ENCODE results near the gene CTU2. TPM values are rescaled to one million over a fixed set of nuclear protein-coding genes. Genes with fewer than 3 reads are reported as not detected.
"Not testable (repeated sequence)": the region's sequence is repeated elsewhere in the genome, so short reads cannot be mapped to it uniquely, and the experiment has no call there.

The CTU2 gene
- total RNA-seq, 1 donor from 2014 or later: 20.6 TPM

DNA sequence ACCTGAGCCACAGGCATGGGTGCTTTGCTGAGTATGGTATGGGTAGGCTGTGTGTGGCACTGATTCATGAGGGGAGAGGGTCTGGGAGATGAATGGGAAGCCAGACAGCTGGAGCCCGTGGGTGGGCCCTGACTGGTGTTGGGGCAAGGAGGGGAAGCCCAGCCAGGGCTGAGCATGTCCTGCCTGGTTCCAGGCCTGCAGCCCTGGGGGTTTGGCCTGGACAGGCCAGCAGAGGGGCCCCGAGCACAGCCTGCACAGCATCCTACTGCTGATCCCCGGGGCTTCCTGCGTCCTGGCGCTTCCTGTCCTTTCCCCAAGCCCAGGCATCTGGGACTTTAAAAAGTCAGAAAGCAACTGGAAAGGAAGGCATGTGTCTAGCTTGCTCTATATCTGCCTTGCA lies 38.8 kb upstream of the CTU2 start:
- no peaks in the 10 kb centered on the region for H3K9me3 Mint-ChIP-seq (ENCODE audit: unreplicated experiment)
- H3K4me1 Mint-ChIP-seq (ENCODE audit: unreplicated experiment): peaks cover 5% of the 10 kb centered on the region
- no peaks in the 10 kb centered on the region for H3K36me3 Mint-ChIP-seq (ENCODE audit: unreplicated experiment)
- H3K27ac Mint-ChIP-seq (ENCODE audit: unreplicated experiment): no peak overlapping the region
- no peak overlapping the region for H3K4me3 Mint-ChIP-seq (ENCODE audit: unreplicated experiment)
- TF ChIP-seq CTCF (IDR thresholded peaks at IDR 0.05): peak; percentile 11
- DNase-seq (ENCODE audit: extremely low spot score, unreplicated experiment): no peak
- H3K27me3 Mint-ChIP-seq (ENCODE audit: unreplicated experiment): no peaks in the 10 kb centered on the region

- H3K36me3 Mint-ChIP-seq (ENCODE audit: unreplicated experiment); H3K9me3 Mint-ChIP-seq (ENCODE audit: unreplicated experiment); H3K27ac Mint-ChIP-seq (ENCODE audit: unreplicated experiment); DNase-seq (ENCODE audit: extremely low spot score, unreplicated experiment); H3K27me3 Mint-ChIP-seq (ENCODE audit: unreplicated experiment); H3K4me1 Mint-ChIP-seq (ENCODE audit: unreplicated experiment); H3K4me3 Mint-ChIP-seq (ENCODE audit: unreplicated experiment): not testable (repeated sequence)
Measured at GRCh38 chr16:88669493-88669892, 36.8 kb upstream of the CTU2 start.

GRCh38 chr16:88669980-88670379 lies 36.3 kb upstream of the CTU2 start:
- DNase-seq (ENCODE audit: extremely low spot score, unreplicated experiment): no peak
- Mint-ChIP-seq H3K4me1 (ENCODE audit: unreplicated experiment) (peaks cover 1% of the 10 kb centered on the region), H3K27ac (ENCODE audit: unreplicated experiment) (no peak overlapping the region), H3K4me3 (ENCODE audit: unreplicated experiment) (no peak overlapping the region), H3K36me3 (ENCODE audit: unreplicated experiment) (no peaks in the 10 kb centered on the region), H3K27me3 (ENCODE audit: unreplicated experiment) (no peaks in the 10 kb centered on the region), H3K9me3 (ENCODE audit: unreplicated experiment) (no peaks in the 10 kb centered on the region)
- TF ChIP-seq CTCF (IDR thresholded peaks at IDR 0.05): no peak

DNA sequence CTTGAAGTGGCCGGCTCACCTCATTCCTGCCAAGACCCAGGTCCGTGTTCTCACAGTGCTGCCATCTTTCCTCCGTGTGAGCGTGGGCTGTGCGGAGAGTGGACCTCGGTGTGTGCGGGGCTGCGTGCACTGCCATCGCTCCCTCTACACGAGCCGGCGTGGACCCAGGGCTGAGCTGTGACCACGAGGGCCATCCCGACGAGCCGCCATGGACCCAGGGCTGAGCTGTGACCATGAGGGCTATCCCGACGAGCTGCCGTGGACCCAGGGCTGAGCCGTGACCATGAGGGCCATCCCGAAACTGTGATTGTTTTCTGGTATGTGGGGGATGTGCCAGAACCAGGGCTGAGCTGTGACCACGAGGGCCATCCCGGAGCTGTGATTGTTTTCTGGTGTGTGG lies 34.5 kb upstream of the CTU2 start:
- Mint-ChIP-seq H3K4me1 (ENCODE audit: unreplicated experiment) (peaks cover 1% of the 10 kb centered on the region), H3K27me3 (ENCODE audit: unreplicated experiment) (no peaks in the 10 kb centered on the region), H3K4me3 (ENCODE audit: unreplicated experiment) (no peak overlapping the region), H3K36me3 (ENCODE audit: unreplicated experiment) (no peaks in the 10 kb centered on the region), H3K27ac (ENCODE audit: unreplicated experiment) (no peak overlapping the region), H3K9me3 (ENCODE audit: unreplicated experiment) (no peaks in the 10 kb centered on the region)
- DNase-seq (ENCODE audit: extremely low spot score, unreplicated experiment): no peak
- no peak for TF ChIP-seq CTCF (IDR thresholded peaks at IDR 0.05)

GRCh38 chr16:88672776-88673175 lies 33.5 kb upstream of the CTU2 start:
- H3K27me3 Mint-ChIP-seq (ENCODE audit: unreplicated experiment): no peaks in the 10 kb centered on the region
- H3K9me3 Mint-ChIP-seq (ENCODE audit: unreplicated experiment): no peaks in the 10 kb centered on the region
- peaks cover 1% of the 10 kb centered on the region for H3K4me1 Mint-ChIP-seq (ENCODE audit: unreplicated experiment)
- DNase-seq (ENCODE audit: extremely low spot score, unreplicated experiment): no peak
- no peak overlapping the region for H3K27ac Mint-ChIP-seq (ENCODE audit: unreplicated experiment)
- TF ChIP-seq CTCF (IDR thresholded peaks at IDR 0.05): peak; percentile 20
- H3K36me3 Mint-ChIP-seq (ENCODE audit: unreplicated experiment): no peaks in the 10 kb centered on the region
- no peak overlapping the region for H3K4me3 Mint-ChIP-seq (ENCODE audit: unreplicated experiment)

- Mint-ChIP-seq H3K36me3 (ENCODE audit: unreplicated experiment) (no peaks in the 10 kb centered on the region), H3K9me3 (ENCODE audit: unreplicated experiment) (no peaks in the 10 kb centered on the region), H3K4me1 (ENCODE audit: unreplicated experiment) (no peaks in the 10 kb centered on the region), H3K27ac (ENCODE audit: unreplicated experiment) (no peak overlapping the region), H3K27me3 (ENCODE audit: unreplicated experiment) (no peaks in the 10 kb centered on the region), H3K4me3 (ENCODE audit: unreplicated experiment) (no peak overlapping the region)
- no peak for TF ChIP-seq CTCF (IDR thresholded peaks at IDR 0.05)
- DNase-seq (ENCODE audit: extremely low spot score, unreplicated experiment): no peak
Measured at GRCh38 chr16:88673716-88674379, 32.5 kb upstream of the CTU2 start.

All from osteocyte (in vitro differentiated cells).